ENCODE measurements around the gene FAM227A. TPM values are rescaled to one million over a fixed set of nuclear protein-coding genes. Genes with fewer than 3 reads are reported as not detected.
"Not testable (repeated sequence)": the region's sequence is repeated elsewhere in the genome, so short reads cannot be mapped to it uniquely, and the experiment has no call there.

The FAM227A gene
- total and polyA plus RNA-seq, 2 donors (not counting 3 experiments of a cell fraction or from before 2014, with no cell fraction given): 0.58 to 1.9 TPM

DNA sequence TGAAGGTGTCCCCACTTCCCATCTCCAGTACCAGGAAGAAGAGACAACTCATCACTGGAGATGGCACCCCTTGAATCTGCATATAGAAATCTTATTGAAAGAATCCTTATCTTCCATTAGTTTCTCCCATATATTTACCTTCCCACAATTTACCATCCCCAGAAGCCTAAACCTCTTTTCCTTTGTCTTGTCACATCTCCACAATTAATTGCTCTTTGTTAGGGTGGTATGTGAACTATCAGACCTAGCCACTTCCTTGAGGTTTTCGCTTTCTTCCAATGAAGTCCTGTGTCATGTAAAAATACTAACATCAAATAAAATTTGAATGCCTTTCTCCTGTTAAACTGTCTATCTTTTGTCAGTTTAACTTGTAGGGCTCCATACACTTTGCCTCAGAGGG lies 37.9 kb downstream of the FAM227A start:
- no peaks in the 10 kb centered on the region for H4K20me1 ChIP-seq (replicated peaks; ENCODE audit: control insufficient read depth, extremely low read depth, insufficient read depth, low read length)
- no peak overlapping the region for H2AFZ ChIP-seq (ENCODE audit: low read depth, low read length)
- H3K36me3 ChIP-seq (ENCODE audit: control insufficient read depth in 2 of 2, extremely low read depth in 1 of 2, insufficient read depth in 2 of 2, low read length in 2 of 2): no peaks in the 10 kb centered on the region
- H3K27me3 ChIP-seq (ENCODE audit: control insufficient read depth in 2 of 2, insufficient read depth in 2 of 2, low read length in 2 of 2): no peaks in the 10 kb centered on the region
- POLR2A ChIA-PET: no interaction called here
- CTCF ChIA-PET: no interaction called here
- TF ChIP-seq POLR2AphosphoS5 (IDR thresholded peaks at IDR 0.05; ENCODE audit: insufficient read depth, low read depth, low read length): no peak
- no peak for TF ChIP-seq JUN (IDR thresholded peaks at IDR 0.05; ENCODE audit: borderline replicate concordance, insufficient read depth, insufficient read length, low read depth)
- TF ChIP-seq, protein P1, sequence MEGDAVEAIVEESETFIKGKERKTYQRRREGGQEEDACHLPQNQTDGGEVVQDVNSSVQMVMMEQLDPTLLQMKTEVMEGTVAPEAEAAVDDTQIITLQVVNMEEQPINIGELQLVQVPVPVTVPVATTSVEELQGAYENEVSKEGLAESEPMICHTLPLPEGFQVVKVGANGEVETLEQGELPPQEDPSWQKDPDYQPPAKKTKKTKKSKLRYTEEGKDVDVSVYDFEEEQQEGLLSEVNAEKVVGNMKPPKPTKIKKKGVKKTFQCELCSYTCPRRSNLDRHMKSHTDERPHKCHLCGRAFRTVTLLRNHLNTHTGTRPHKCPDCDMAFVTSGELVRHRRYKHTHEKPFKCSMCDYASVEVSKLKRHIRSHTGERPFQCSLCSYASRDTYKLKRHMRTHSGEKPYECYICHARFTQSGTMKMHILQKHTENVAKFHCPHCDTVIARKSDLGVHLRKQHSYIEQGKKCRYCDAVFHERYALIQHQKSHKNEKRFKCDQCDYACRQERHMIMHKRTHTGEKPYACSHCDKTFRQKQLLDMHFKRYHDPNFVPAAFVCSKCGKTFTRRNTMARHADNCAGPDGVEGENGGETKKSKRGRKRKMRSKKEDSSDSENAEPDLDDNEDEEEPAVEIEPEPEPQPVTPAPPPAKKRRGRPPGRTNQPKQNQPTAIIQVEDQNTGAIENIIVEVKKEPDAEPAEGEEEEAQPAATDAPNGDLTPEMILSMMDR (IDR thresholded peaks at IDR 0.05; ENCODE audit: extremely low read depth in 1 of 2, insufficient read depth in 1 of 2, low read depth in 1 of 2, low read length in 2 of 2): no peak
- dilution Hi-C loops (cut with MboI; ENCODE audit: extremely low pct_ligation_motif_present, low sequenced_read_pairs): no loop called here
- no peak overlapping the region for H3K27ac ChIP-seq (ENCODE audit: insufficient read depth, low read depth, low read length)
- DNase-seq (ENCODE audit: low read depth, low spot score) (no peak), FAIRE-seq (no peak)
- intact Hi-C loops (cut with micrococcal nuclease): no loop called here
- no TSS peak for BruUV-seq (replicated peaks)
- H3K9me3 ChIP-seq (replicated peaks; ENCODE audit: control insufficient read depth, insufficient read depth, low read length): no peaks in the 10 kb centered on the region
- no peaks in the 10 kb centered on the region for H3K9me1 ChIP-seq (replicated peaks; ENCODE audit: control insufficient read depth, extremely low read depth, insufficient read depth, low read length)
- no peak overlapping the region for H3K9ac ChIP-seq (replicated peaks; ENCODE audit: extremely low read depth, insufficient read depth, low read length)
- H3K4me1 ChIP-seq (ENCODE audit: control insufficient read depth, extremely low read depth, insufficient read depth, low read length): no peaks in the 10 kb centered on the region
- H3K4me3 ChIP-seq (replicated peaks in 1 of 3; ENCODE audit: insufficient read depth in 1 of 3, low read depth in 1 of 3, low read length in 3 of 3): no peak overlapping the region
- H3K4me2 ChIP-seq (ENCODE audit: insufficient read depth, low read length): no peak overlapping the region
- no peaks in the 10 kb centered on the region for H3K79me2 ChIP-seq (ENCODE audit: control insufficient read depth, insufficient read depth, low read length)

DNA sequence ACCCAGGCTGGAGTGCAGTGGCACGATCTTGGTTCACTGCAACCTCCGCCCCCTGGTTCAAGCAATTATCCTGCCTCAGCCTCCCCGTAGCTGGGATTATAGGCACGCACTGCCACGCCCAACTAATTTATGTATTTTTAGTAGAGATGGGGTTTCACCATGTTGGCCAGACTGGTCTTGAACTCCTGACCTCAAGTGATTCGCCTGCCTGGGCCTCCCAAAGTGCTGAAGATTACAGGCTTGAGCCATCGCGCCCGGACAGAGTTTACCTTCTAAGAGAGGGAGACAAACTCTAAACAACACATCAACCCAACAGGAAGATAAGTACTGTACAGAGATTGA lies 41.2 kb downstream of the FAM227A start:
- BruUV-seq (replicated peaks); H3K27me3 ChIP-seq (ENCODE audit: control insufficient read depth in 2 of 2, insufficient read depth in 2 of 2, low read length in 2 of 2); H3K27ac ChIP-seq (ENCODE audit: insufficient read depth, low read depth, low read length); H4K20me1 ChIP-seq (replicated peaks; ENCODE audit: control insufficient read depth, extremely low read depth, insufficient read depth, low read length); dilution Hi-C loops (cut with MboI; ENCODE audit: extremely low pct_ligation_motif_present, low sequenced_read_pairs); FAIRE-seq; DNase-seq (ENCODE audit: low read depth, low spot score); H2AFZ ChIP-seq (ENCODE audit: low read depth, low read length); H3K9me3 ChIP-seq (replicated peaks; ENCODE audit: control insufficient read depth, insufficient read depth, low read length); H3K4me3 ChIP-seq (replicated peaks in 1 of 3; ENCODE audit: insufficient read depth in 1 of 3, low read depth in 1 of 3, low read length in 3 of 3); POLR2A ChIA-PET; H3K79me2 ChIP-seq (ENCODE audit: control insufficient read depth, insufficient read depth, low read length); H3K4me1 ChIP-seq (ENCODE audit: control insufficient read depth, extremely low read depth, insufficient read depth, low read length); H3K9ac ChIP-seq (replicated peaks; ENCODE audit: extremely low read depth, insufficient read depth, low read length); CTCF ChIA-PET; H3K4me2 ChIP-seq (ENCODE audit: insufficient read depth, low read length); intact Hi-C loops (cut with micrococcal nuclease); H3K9me1 ChIP-seq (replicated peaks; ENCODE audit: control insufficient read depth, extremely low read depth, insufficient read depth, low read length); H3K36me3 ChIP-seq (ENCODE audit: control insufficient read depth in 2 of 2, extremely low read depth in 1 of 2, insufficient read depth in 2 of 2, low read length in 2 of 2): not testable (repeated sequence)

Data from endothelial cell of umbilical vein (primary cell).